GM12878 (cell line): ENCODE measurements around the gene SUMF1. TPM values are rescaled to one million over a fixed set of nuclear protein-coding genes. Genes with fewer than 3 reads are reported as not detected.

Experiments
- ATAC-seq: fragments of 200-7000 bp; cut with Tn5 transposase; 3 replicates; pipeline ENCODE4 v1.9.1; 2020; ENCODE audit warnings: mild to moderate bottlenecking, moderate library complexity
- BruUV-seq: library from RNA; stranded (reverse); fragments of 400-500 nt; replicated peaks from 2 replicates; lab custom pipeline; 2021; lab: Mats Ljungman, UMichigan
- CTCF ChIA-PET: fragments of 300-600 bp; sonication (Branson Sonifier 250); formaldehyde crosslinking; extraction: SDS; loops from one replicate; lab custom pipeline; 2021; ENCODE audit warnings: inconsistent platforms; lab: Yijun Ruan, JAX
- POLR2A ChIA-PET: fragments of 350-600 bp; formaldehyde crosslinking; extraction: SDS; loops from one replicate; lab custom pipeline; 2021; ENCODE audit warnings: inconsistent platforms; lab: Charles Lee
- RAD21 ChIA-PET: fragments of 300-600 bp; sonication (Branson Sonifier 250); formaldehyde crosslinking; loops from one replicate; lab custom pipeline; 2023; ENCODE audit warnings: antibody characterized with exemption; ENCODE audit not compliant: unreplicated experiment; lab: Charles Lee
- SMC1A ChIA-PET: fragments of 300-600 bp; sonication (Branson Sonifier 250); formaldehyde crosslinking; loops from one replicate; lab custom pipeline; 2023; ENCODE audit not compliant: unreplicated experiment, uncharacterized antibody; lab: Charles Lee
- DNase-seq: peaks from one replicate; pipeline ENCODE4 v3.0.0-alpha.2; 2011; ENCODE audit warnings: low read depth, low spot score
- FAIRE-seq: peaks from 3 replicates; lab custom pipeline; 2011; peaks lifted over from hg19 to GRCh38; lab: Jason Lieb, UNC
- H2AFZ ChIP-seq: 2 replicates; pipeline ENCODE4 v1.6.0; 2011; ENCODE audit warnings: low read depth, low read length, control low read depth; ENCODE audit not compliant: control insufficient read depth
- H3K27ac ChIP-seq: 2 replicates; pipeline ENCODE4 v1.5.1; 2011; ENCODE audit warnings: control low read depth; ENCODE audit not compliant: control insufficient read depth, insufficient read depth
- H3K27me3 ChIP-seq, 2 experiments: replicated peaks in 1 of 2; 2 replicates each; pipeline versions ENCODE4 v1.6.0 to v1.6.1; 2011; ENCODE audit warnings: low read length in 1 of 2; ENCODE audit not compliant: control insufficient read depth in 2 of 2, insufficient read depth in 2 of 2
- H3K36me3 ChIP-seq, 2 experiments: 2 replicates each; pipeline ENCODE4 v1.5.1; 2011; ENCODE audit warnings: low read length in 1 of 2; ENCODE audit not compliant: control insufficient read depth in 2 of 2, insufficient read depth in 2 of 2
- H3K4me1 ChIP-seq: 2 replicates; pipeline ENCODE4 v1.6.1; 2011; ENCODE audit warnings: mild to moderate bottlenecking, low read length, moderate library complexity, mixed read lengths; ENCODE audit not compliant: control insufficient read depth, insufficient read depth
- H3K4me2 ChIP-seq: 2 replicates; pipeline ENCODE4 v1.6.0; 2011; ENCODE audit warnings: control low read depth; ENCODE audit not compliant: control insufficient read depth, insufficient read depth
- H3K4me3 ChIP-seq: fragments of 200-600 bp; sonication (generic); 2 replicates; pipeline ENCODE4 v1.5.1; 2016
- H3K79me2 ChIP-seq: 2 replicates; pipeline ENCODE4 v1.6.0; 2011; ENCODE audit warnings: low read length; ENCODE audit not compliant: control insufficient read depth, insufficient read depth
- H3K9ac ChIP-seq: 2 replicates; pipeline ENCODE4 v1.8.0; 2011; ENCODE audit warnings: low read length, control low read depth, mixed read lengths; ENCODE audit not compliant: control insufficient read depth, insufficient read depth
- H3K9me3 ChIP-seq: replicated peaks from 3 replicates; pipeline ENCODE4 v1.5.1; 2011; ENCODE audit warnings: mild to moderate bottlenecking, low read length; ENCODE audit not compliant: control insufficient read depth, insufficient read depth
- H4K20me1 ChIP-seq: 2 replicates; pipeline ENCODE4 v1.6.0; 2011; ENCODE audit not compliant: control insufficient read depth, insufficient read depth
- BACH1 ChIP-seq: fragments of 450-650 bp; IDR thresholded peaks from 2 replicates; pipeline ENCODE4 v1.6.1; 2017; ENCODE audit warnings: mild to moderate bottlenecking, borderline replicate concordance
- DPF2 ChIP-seq: fragments of 450-650 bp; IDR thresholded peaks from 2 replicates; pipeline ENCODE4 v1.6.1; 2017; ENCODE audit warnings: mild to moderate bottlenecking
- EED ChIP-seq: sonication (generic); IDR thresholded peaks from 2 replicates; pipeline ENCODE4 v1.6.1; 2016; ENCODE audit warnings: antibody characterized with exemption, low read depth
- ETV6 ChIP-seq, 2 experiments: fragments of 450-650 bp in 1 of 2; IDR thresholded peaks in 1 of 2; conservative IDR thresholded peaks in 1 of 2; 2 replicates each; pipeline ENCODE4 v1.6.1; 2014; ENCODE audit warnings: antibody characterized with exemption in 1 of 2, borderline replicate concordance in 1 of 2, low read depth in 1 of 2, mild to moderate bottlenecking in 1 of 2, moderate library complexity in 1 of 2
- MAX ChIP-seq: IDR thresholded peaks from 2 replicates; pipeline ENCODE4 v1.6.1; 2012; ENCODE audit warnings: low read depth, low read length, improper control_type of control experiment
- SPI1 ChIP-seq: IDR thresholded peaks from 2 replicates; pipeline ENCODE4 v1.6.1; 2011; ENCODE audit warnings: low read depth, mild to moderate bottlenecking, low read length, moderate library complexity, borderline replicate concordance; ENCODE audit not compliant: insufficient read depth
- SUPT20H ChIP-seq: IDR thresholded peaks from 2 replicates; pipeline ENCODE4 v1.6.1; 2011; ENCODE audit warnings: low read depth, mild to moderate bottlenecking, low read length, moderate library complexity, borderline replicate concordance; ENCODE audit not compliant: control insufficient read depth
- SUZ12 ChIP-seq: fragments of 200-600 bp; sonication (generic); IDR thresholded peaks from one replicate; pipeline ENCODE4 v1.6.1; 2018; ENCODE audit warnings: antibody characterized with exemption, mild to moderate bottlenecking; ENCODE audit not compliant: unreplicated experiment
- YY1 ChIP-seq: IDR thresholded peaks from 2 replicates; pipeline ENCODE4 v1.6.1; 2011; ENCODE audit warnings: low read depth, mild to moderate bottlenecking, low read length
- ZZZ3 ChIP-seq: IDR thresholded peaks from 2 replicates; pipeline ENCODE4 v1.6.1; 2011; ENCODE audit warnings: low read depth; ENCODE audit not compliant: control insufficient read depth, insufficient read length
- in situ Hi-C: fragments of 300-500 bp; cut with MboI; formaldehyde crosslinking; loops from 9 replicates; pipeline ENCODE4 v1.14.3; 2018; ENCODE audit warnings: mixed read lengths
- intact Hi-C: fragments of 100-400 bp; cut with micrococcal nuclease; formaldehyde crosslinking; loops from one replicate; pipeline ENCODE4 v1.14.2; 2022; ENCODE audit not compliant: unreplicated experiment
- polyA plus RNA-seq, 11 experiments: library from polyadenylated mRNA; depleted of rRNA in 4 of 11; unstranded in 6 of 11; stranded (reverse) in 5 of 11; fragments of >200 nt; fragmentation: Nextera tagmentation in 4 of 11; fragmentation: Illumina TruSeq in 1 of 11; extraction: Ambion mirVana in 4 of 11; extraction: Trizol in 1 of 11; gene quantifications; 1 replicate in 1 of 11; 2 replicates in 10 of 11; pipeline versions ENCODE4 v1.2.1 to v1.2.3, GENCODE V29; 2011 to 2016; ENCODE audit warnings: inconsistent platforms in 2 of 11, missing spikeins in 2 of 11, low read depth in 1 of 11
- total RNA-seq, 4 experiments: library from RNA; depleted of rRNA in 3 of 4; stranded (reverse); fragments of >200 nt in 3 of 4; fragmentation: Illumina TruSeq in 1 of 4; extraction: Trizol in 1 of 4; gene quantifications; 2 replicates each; pipeline versions ENCODE4 v1.2.1 to v1.2.3, GENCODE V29; 2013 to 2021

Gene SUMF1
- total and polyA plus RNA-seq, 10 of the 15 experiments (the other 5 are each of a cell fraction or from before 2014, with no cell fraction given), result 3.2 to 14.3 (median 8.5) TPM

GRCh38 chr3:4373669-4374068 is 93.4 kb downstream of the SUMF1 start:
- Histone ChIP-seq H3K4me1 (no peaks in the 10 kb centered on the region), H3K79me2 (no peaks in the 10 kb centered on the region), H3K27ac (no peak overlapping the region), H3K27me3 (no peaks in the 10 kb centered on the region), H2AFZ (no peak overlapping the region), H3K9ac (no peak overlapping the region), H3K4me2 (no peak overlapping the region), H3K36me3 (no peaks in the 10 kb centered on the region), H3K4me3 (no peak overlapping the region), H3K9me3 (no peaks in the 10 kb centered on the region; the same call in 2 of the 3 replicates), H4K20me1 (no peaks in the 10 kb centered on the region)
- ChIA-PET SMC1A (interaction anchor here (0.8 to 2.1 kb wide), 4 partner anchors 15 to 260 kb away, joined by 3 to 6 read pairs (median 4); no protein-coding TSS in a partner anchor), POLR2A (no interaction called here), RAD21 (no interaction called here), CTCF (interaction anchor here (1.0 to 1.7 kb wide), 3 partner anchors 13 to 211 kb away, joined by 3 read pairs; no protein-coding TSS in a partner anchor)
- no peak for DNase-seq
- in situ Hi-C loops, result no loop called here
- ATAC-seq, result no peak
- intact Hi-C loops, result no loop called here
- TF ChIP-seq SUPT20H, result no peak
- TF ChIP-seq SUZ12, result no peak
- no peak for TF ChIP-seq MAX
- TF ChIP-seq EED, result no peak
- TF ChIP-seq BACH1, result no peak
- no peak for TF ChIP-seq ZZZ3
- TF ChIP-seq ETV6 (conservative IDR thresholded peaks at IDR 0.05 in 1 of 2, IDR thresholded peaks at IDR 0.05 in 1 of 2; ENCODE audit: borderline replicate concordance in 1 of 2, low read depth in 1 of 2), result no peak
- TF ChIP-seq YY1, result no peak
- no peak for TF ChIP-seq SPI1
- no peak for TF ChIP-seq DPF2
- no peak for FAIRE-seq
- no TSS peak for BruUV-seq
